Esophagus muscularis mucosa (tissue), 4 donors: Measurements from ENCODE around the gene PPHLN1.

Source experiments
- CTCF ChIP-seq, 3 experiments: fragments of 200-600 bp in 2 of 3; fragments of 450-650 bp in 1 of 3; sonication (generic) in 2 of 3; IDR thresholded peaks; one replicate each; pipeline ENCODE4 v1.5.1; 2017 to 2019; ENCODE audit warnings: antibody characterized with exemption in 3 of 3, mild to moderate bottlenecking in 2 of 3, moderate library complexity in 1 of 3
- EP300 ChIP-seq: sonication (generic); formaldehyde crosslinking; IDR thresholded peaks from one replicate; pipeline ENCODE4 v1.6.1; 2017; ENCODE audit warnings: antibody characterized with exemption
- POLR2A ChIP-seq: fragments of 450-650 bp; IDR thresholded peaks from one replicate; pipeline ENCODE4 v1.6.1; 2017; ENCODE audit warnings: antibody characterized with exemption, moderate library complexity, mild to moderate bottlenecking, low read depth
- POLR2AphosphoS5 ChIP-seq, 2 donors: sonication (generic); formaldehyde crosslinking; IDR thresholded peaks; one replicate each; pipeline ENCODE4 v1.6.1; 2017; ENCODE audit warnings: antibody characterized with exemption in 2 of 2

DNA sequence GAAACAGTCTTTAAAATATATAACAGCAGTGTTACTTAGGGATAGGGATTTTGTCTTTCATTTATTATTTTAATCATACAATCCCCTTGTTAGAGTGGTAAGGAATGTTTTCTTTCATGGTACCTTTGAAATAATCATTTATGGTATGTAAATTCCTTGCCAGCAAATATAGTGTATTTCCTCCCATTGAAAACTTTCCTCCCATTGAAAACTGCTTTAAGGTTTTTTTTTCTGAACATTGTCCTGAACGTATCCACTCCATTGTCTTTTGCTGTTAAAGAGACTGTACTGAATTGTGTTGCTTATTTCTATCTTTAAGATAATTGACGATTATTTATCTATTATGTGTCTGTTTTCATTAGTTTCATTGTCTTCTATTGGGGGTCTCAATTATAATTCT, 83.5 kb downstream of the PPHLN1 start:
- TF ChIP-seq CTCF (IDR thresholded peaks at IDR 0.05): no peak
- TF ChIP-seq POLR2AphosphoS5 (IDR thresholded peaks at IDR 0.05): no peak
- TF ChIP-seq POLR2A: no peak
- TF ChIP-seq EP300: no peak
